ENCODE measurements around the gene PPP1R18. TPM values are rescaled to one million over a fixed set of nuclear protein-coding genes. Genes with fewer than 3 reads are reported as not detected.

PPP1R18 gene
- polyA plus RNA-seq, 3 donors: 58.5 to 226 (median 78.9) TPM

- intact Hi-C loops (cut with micrococcal nuclease): no loop called here
- Histone ChIP-seq H3K27me3 (ENCODE audit: control insufficient read depth in 2 of 2, insufficient read depth in 2 of 2, low read length in 2 of 2) (no peaks in the 10 kb centered on the region), H3K9me3 (replicated peaks in 1 of 2; ENCODE audit: control insufficient read depth in 1 of 2, insufficient read depth in 1 of 2, low read length in 2 of 2) (no peaks in the 10 kb centered on the region), H3K4me3 (replicated peaks in 1 of 3; ENCODE audit: low read depth in 2 of 3, low read length in 3 of 3) (no peak overlapping the region), H3K36me3 (replicated peaks in 1 of 2; ENCODE audit: control insufficient read depth in 1 of 2, insufficient read depth in 2 of 2, low read length in 2 of 2) (peaks cover 53 to 58% of the 10 kb centered on the region in 2 donors), H3K4me1 (ENCODE audit: control insufficient read depth in 1 of 2, insufficient read depth in 2 of 2, low read length in 2 of 2) (peaks cover 13 to 19% of the 10 kb centered on the region in 2 donors), H3K79me2 (ENCODE audit: insufficient read depth, low read length) (peaks cover 33% of the 10 kb centered on the region), H3K4me2 (replicated peaks; ENCODE audit: extremely low read depth, low read length, poor library complexity, severe bottlenecking) (no peak overlapping the region), H3K27ac (ENCODE audit: low read depth in 1 of 2, low read length in 2 of 2) (no peak overlapping the region), H3K9ac (ENCODE audit: insufficient read depth, low read length, poor library complexity, severe bottlenecking) (no peak overlapping the region), H4K20me1 (ENCODE audit: insufficient read depth, low read length) (peaks cover 13% of the 10 kb centered on the region), H2AFZ (ENCODE audit: insufficient read depth, low read depth, low read length, poor library complexity, severe bottlenecking) (no peak overlapping the region)
- H3K27me3 Mint-ChIP-seq (ENCODE audit: low read depth in 3 of 3): no peaks in the 10 kb centered on the region
- WGBS (ENCODE audit: insufficient coverage): 88% methylated on average over 5 of the region's 12 CpGs
- peaks cover 48 to 53% of the 10 kb centered on the region in 2 donors for H3K36me3 Mint-ChIP-seq
- no peak overlapping the region for H3K4me3 Mint-ChIP-seq
- TF ChIP-seq, protein P1, sequence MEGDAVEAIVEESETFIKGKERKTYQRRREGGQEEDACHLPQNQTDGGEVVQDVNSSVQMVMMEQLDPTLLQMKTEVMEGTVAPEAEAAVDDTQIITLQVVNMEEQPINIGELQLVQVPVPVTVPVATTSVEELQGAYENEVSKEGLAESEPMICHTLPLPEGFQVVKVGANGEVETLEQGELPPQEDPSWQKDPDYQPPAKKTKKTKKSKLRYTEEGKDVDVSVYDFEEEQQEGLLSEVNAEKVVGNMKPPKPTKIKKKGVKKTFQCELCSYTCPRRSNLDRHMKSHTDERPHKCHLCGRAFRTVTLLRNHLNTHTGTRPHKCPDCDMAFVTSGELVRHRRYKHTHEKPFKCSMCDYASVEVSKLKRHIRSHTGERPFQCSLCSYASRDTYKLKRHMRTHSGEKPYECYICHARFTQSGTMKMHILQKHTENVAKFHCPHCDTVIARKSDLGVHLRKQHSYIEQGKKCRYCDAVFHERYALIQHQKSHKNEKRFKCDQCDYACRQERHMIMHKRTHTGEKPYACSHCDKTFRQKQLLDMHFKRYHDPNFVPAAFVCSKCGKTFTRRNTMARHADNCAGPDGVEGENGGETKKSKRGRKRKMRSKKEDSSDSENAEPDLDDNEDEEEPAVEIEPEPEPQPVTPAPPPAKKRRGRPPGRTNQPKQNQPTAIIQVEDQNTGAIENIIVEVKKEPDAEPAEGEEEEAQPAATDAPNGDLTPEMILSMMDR (IDR thresholded peaks at IDR 0.05): no peak
- H3K9me3 Mint-ChIP-seq: no peaks in the 10 kb centered on the region
- H3K27ac Mint-ChIP-seq: peak overlapping the region in 2 of 7 donors; percentile 4 to 7
- H3K4me1 Mint-ChIP-seq: peaks cover 15% of the 10 kb centered on the region
- no peak for DNase-seq
Measured at GRCh38 chr6:30651143-30651542, 35.3 kb downstream of the PPP1R18 start.

GRCh38 chr6:30647242-30648116 is 39.0 kb downstream of the PPP1R18 start:
- H3K27me3 Mint-ChIP-seq (ENCODE audit: low read depth in 3 of 3): peaks cover 0 to 1% (median 0%) of the 10 kb centered on the region in 3 donors
- Histone ChIP-seq H3K4me3 (replicated peaks in 1 of 3; ENCODE audit: low read depth in 2 of 3, low read length in 3 of 3) (peak overlapping the region; percentile 63 to 99 (median 95)), H2AFZ (ENCODE audit: insufficient read depth, low read depth, low read length, poor library complexity, severe bottlenecking) (peak overlapping the region; percentile 100), H3K27me3 (ENCODE audit: control insufficient read depth in 2 of 2, insufficient read depth in 2 of 2, low read length in 2 of 2) (no peaks in the 10 kb centered on the region), H3K4me2 (replicated peaks; ENCODE audit: extremely low read depth, low read length, poor library complexity, severe bottlenecking) (peak overlapping the region; percentile 98), H3K36me3 (replicated peaks in 1 of 2; ENCODE audit: control insufficient read depth in 1 of 2, insufficient read depth in 2 of 2, low read length in 2 of 2) (peaks cover 17 to 22% of the 10 kb centered on the region in 2 donors), H3K4me1 (ENCODE audit: control insufficient read depth in 1 of 2, insufficient read depth in 2 of 2, low read length in 2 of 2) (peaks cover 43 to 52% of the 10 kb centered on the region in 2 donors), H3K79me2 (ENCODE audit: insufficient read depth, low read length) (peaks cover 40% of the 10 kb centered on the region), H4K20me1 (ENCODE audit: insufficient read depth, low read length) (peaks cover 21% of the 10 kb centered on the region), H3K9ac (ENCODE audit: insufficient read depth, low read length, poor library complexity, severe bottlenecking) (peak overlapping the region; percentile 88), H3K27ac (ENCODE audit: low read depth in 1 of 2, low read length in 2 of 2) (peak overlapping the region; percentile 63 to 84), H3K9me3 (replicated peaks in 1 of 2; ENCODE audit: control insufficient read depth in 1 of 2, insufficient read depth in 1 of 2, low read length in 2 of 2) (no peaks in the 10 kb centered on the region)
- H3K27ac Mint-ChIP-seq: peak overlapping the region; percentile 37 to 89 (median 77)
- peak; percentile 37 to 43 (median 40) for DNase-seq
- no peaks in the 10 kb centered on the region for H3K9me3 Mint-ChIP-seq
- H3K4me3 Mint-ChIP-seq: peak overlapping the region; percentile 81 to 91
- under 1% methylated on average over 66 of the region's 78 CpGs for WGBS (ENCODE audit: insufficient coverage)
- peaks cover 49% of the 10 kb centered on the region for H3K4me1 Mint-ChIP-seq
- H3K36me3 Mint-ChIP-seq: peaks cover 24 to 29% of the 10 kb centered on the region in 2 donors
- intact Hi-C loops (cut with micrococcal nuclease): no loop called here
- TF ChIP-seq, protein P1 (IDR thresholded peaks at IDR 0.05): no peak
